Measurements from ENCODE around the gene NUDT4.

GRCh38 chr12:93413064-93413463 lies 35.3 kb downstream of the NUDT4 start:
- TF ChIP-seq CTCF (conservative IDR thresholded peaks at IDR 0.05) (no peak), EZH2 (IDR thresholded peaks at IDR 0.05; ENCODE audit: low read depth) (no peak)

Measured in PC-9 (cell line).